ENCODE results near the gene MCC. TPM values are rescaled to one million over a fixed set of nuclear protein-coding genes. Genes with fewer than 3 reads are reported as not detected.

Gene MCC
- total RNA-seq, 1 donor from 2014 or later, result 22.7 TPM

DNA sequence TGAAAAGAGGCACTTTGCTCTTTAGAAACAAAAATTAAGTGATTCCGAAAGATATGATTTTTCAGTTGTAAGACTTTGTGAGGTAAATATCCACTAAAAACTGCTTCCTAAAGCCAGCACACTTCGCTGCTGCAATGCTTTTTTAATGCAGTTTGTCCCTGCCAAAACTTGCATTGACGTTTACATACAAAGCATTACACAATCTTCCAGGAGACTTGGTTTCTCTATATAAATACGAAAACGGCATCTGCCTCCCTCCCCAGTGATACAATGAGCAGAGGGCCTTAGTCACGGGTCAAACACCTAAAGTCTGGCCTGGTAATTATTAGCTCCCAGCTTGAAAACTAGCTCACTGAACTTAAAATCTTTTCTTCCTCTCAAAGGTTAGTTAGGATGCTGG is 224.2 kb downstream of the MCC start:
- no peak overlapping the region for H3K4me3 Mint-ChIP-seq (ENCODE audit: unreplicated experiment)
- DNase-seq (ENCODE audit: low spot score), result no peak
- no peaks in the 10 kb centered on the region for H3K9me3 Mint-ChIP-seq (ENCODE audit: unreplicated experiment)
- H3K27ac Mint-ChIP-seq (ENCODE audit: unreplicated experiment), result no peak overlapping the region
- H3K4me1 Mint-ChIP-seq (ENCODE audit: unreplicated experiment), result peaks cover 22% of the 10 kb centered on the region
- no peaks in the 10 kb centered on the region for H3K36me3 Mint-ChIP-seq (ENCODE audit: low read depth, unreplicated experiment)
- H3K27me3 Mint-ChIP-seq (ENCODE audit: unreplicated experiment), result peaks cover 4% of the 10 kb centered on the region
- TF ChIP-seq CTCF (IDR thresholded peaks at IDR 0.05; ENCODE audit: unreplicated experiment), result no peak

DNA sequence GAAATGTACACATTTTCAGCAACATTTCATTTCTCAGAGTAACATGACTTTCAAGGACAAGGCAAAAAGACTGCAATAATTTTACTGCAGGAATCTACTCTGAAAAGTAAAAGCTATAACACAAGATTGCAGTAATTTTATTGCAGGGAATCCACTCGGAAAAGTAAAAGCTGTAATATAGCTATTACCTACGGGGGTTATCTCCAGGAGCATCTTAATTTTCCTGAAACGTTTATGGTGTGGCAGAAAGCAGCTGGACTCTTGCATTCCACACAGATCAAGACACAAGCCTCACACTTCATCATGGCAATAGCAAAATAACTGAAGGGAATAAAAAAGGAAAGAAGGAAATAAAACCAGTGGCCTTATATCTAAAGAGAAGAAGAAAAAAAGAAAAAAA is 224.7 kb downstream of the MCC start:
- H3K27ac Mint-ChIP-seq (ENCODE audit: unreplicated experiment), result no peak overlapping the region
- peaks cover 19% of the 10 kb centered on the region for H3K4me1 Mint-ChIP-seq (ENCODE audit: unreplicated experiment)
- no peak overlapping the region for H3K4me3 Mint-ChIP-seq (ENCODE audit: unreplicated experiment)

DNA sequence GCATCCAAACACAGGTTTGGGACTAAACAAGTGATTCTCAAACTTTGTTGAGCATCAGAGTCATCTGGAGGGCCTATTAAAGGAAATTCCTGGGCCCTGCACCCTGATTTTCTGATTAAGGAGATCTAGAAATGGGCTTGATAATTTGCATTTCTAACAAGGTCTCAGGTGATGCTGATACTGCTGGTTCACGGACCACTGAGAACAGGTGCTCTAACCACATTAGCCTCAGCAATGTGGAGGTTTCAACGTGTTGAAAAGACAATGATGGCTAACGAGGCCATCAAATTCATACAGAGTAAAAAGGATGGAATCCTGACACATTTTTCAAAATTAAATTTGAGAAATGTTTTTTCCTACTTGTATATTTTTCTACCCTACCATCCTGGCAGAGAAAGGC is 225.6 kb downstream of the MCC start:
- H3K9me3 Mint-ChIP-seq (ENCODE audit: unreplicated experiment), result no peaks in the 10 kb centered on the region
- TF ChIP-seq CTCF (IDR thresholded peaks at IDR 0.05; ENCODE audit: unreplicated experiment), result no peak
- H3K27ac Mint-ChIP-seq (ENCODE audit: unreplicated experiment), result no peak overlapping the region
- no peak for DNase-seq (ENCODE audit: low spot score)
- peaks cover 16% of the 10 kb centered on the region for H3K4me1 Mint-ChIP-seq (ENCODE audit: unreplicated experiment)
- peaks cover 1% of the 10 kb centered on the region for H3K36me3 Mint-ChIP-seq (ENCODE audit: low read depth, unreplicated experiment)
- peaks cover 3% of the 10 kb centered on the region for H3K27me3 Mint-ChIP-seq (ENCODE audit: unreplicated experiment)
- H3K4me3 Mint-ChIP-seq (ENCODE audit: unreplicated experiment), result no peak overlapping the region

More for the DNA sequence above, 224.7 kb downstream of the MCC start:
- Mint-ChIP-seq H3K36me3 (ENCODE audit: low read depth, unreplicated experiment) (no peaks in the 10 kb centered on the region), H3K9me3 (ENCODE audit: unreplicated experiment) (no peaks in the 10 kb centered on the region), H3K27me3 (ENCODE audit: unreplicated experiment) (peaks cover 4% of the 10 kb centered on the region)
- no peak for TF ChIP-seq CTCF (IDR thresholded peaks at IDR 0.05; ENCODE audit: unreplicated experiment)
- DNase-seq (ENCODE audit: low spot score), result no peak

GRCh38 chr5:113259034-113259433 is 229.2 kb downstream of the MCC start:
- no peak for DNase-seq (ENCODE audit: low spot score)
- Mint-ChIP-seq H3K9me3 (ENCODE audit: unreplicated experiment) (no peaks in the 10 kb centered on the region), H3K4me3 (ENCODE audit: unreplicated experiment) (no peak overlapping the region), H3K27ac (ENCODE audit: unreplicated experiment) (no peak overlapping the region), H3K36me3 (ENCODE audit: low read depth, unreplicated experiment) (peaks cover 9% of the 10 kb centered on the region), H3K27me3 (ENCODE audit: unreplicated experiment) (no peaks in the 10 kb centered on the region), H3K4me1 (ENCODE audit: unreplicated experiment) (no peaks in the 10 kb centered on the region)
- TF ChIP-seq CTCF (IDR thresholded peaks at IDR 0.05; ENCODE audit: unreplicated experiment), result no peak

- no peak overlapping the region for H3K4me3 Mint-ChIP-seq (ENCODE audit: unreplicated experiment)
- H3K36me3 Mint-ChIP-seq (ENCODE audit: low read depth, unreplicated experiment), result peaks cover 9% of the 10 kb centered on the region
- TF ChIP-seq CTCF (IDR thresholded peaks at IDR 0.05; ENCODE audit: unreplicated experiment), result no peak
Observed at GRCh38 chr5:113257545-113257944, 230.7 kb downstream of the MCC start.

More at GRCh38 chr5:113257545-113257944, 230.7 kb downstream of the MCC start:
- no peaks in the 10 kb centered on the region for H3K4me1 Mint-ChIP-seq (ENCODE audit: unreplicated experiment)
- no peak overlapping the region for H3K27ac Mint-ChIP-seq (ENCODE audit: unreplicated experiment)
- no peaks in the 10 kb centered on the region for H3K9me3 Mint-ChIP-seq (ENCODE audit: unreplicated experiment)
- H3K27me3 Mint-ChIP-seq (ENCODE audit: unreplicated experiment), result no peaks in the 10 kb centered on the region
- DNase-seq (ENCODE audit: low spot score), result no peak

Data from endothelial cell (in vitro differentiated cells).